ENCODE data around the gene ARSH.
"Not testable (repeated sequence)": the region's sequence is repeated elsewhere in the genome, so short reads cannot be mapped to it uniquely, and the experiment has no call there.

ARSH gene

GRCh38 chrX:3006495-3006894, at the start of gene ARSH:
Gene ARSH, plus strand, starts transcription at chrX:3006546. Its CDS starts 67 bp downstream, at chrX:3006613.
- H3K27me3 ChIP-seq (ENCODE audit: control insufficient read depth in 1 of 2, insufficient read depth in 2 of 2, low read length in 2 of 2) = no peaks in the 10 kb centered on the region
- no peak within 1 kb of the TSS for H3K4me3 ChIP-seq (ENCODE audit: low read depth in 1 of 2, low read length in 2 of 2)
- no peaks in the 10 kb centered on the region for H3K9me3 ChIP-seq (ENCODE audit: control insufficient read depth in 1 of 2, low read length in 2 of 2)
- no peak within 1 kb of the TSS for H3K9ac ChIP-seq (ENCODE audit: low read depth in 1 of 2, low read length in 2 of 2)
- H3K27ac ChIP-seq (ENCODE audit: low read depth, low read length) = no peak within 1 kb of the TSS
- no peaks in the 10 kb centered on the region for H3K4me1 ChIP-seq (ENCODE audit: control insufficient read depth in 1 of 2, insufficient read depth in 2 of 2, low read length in 2 of 2)
- H3K36me3 ChIP-seq (ENCODE audit: control insufficient read depth in 1 of 2, insufficient read depth in 2 of 2, low read length in 2 of 2) = no peaks in the 10 kb centered on the region

DNA sequence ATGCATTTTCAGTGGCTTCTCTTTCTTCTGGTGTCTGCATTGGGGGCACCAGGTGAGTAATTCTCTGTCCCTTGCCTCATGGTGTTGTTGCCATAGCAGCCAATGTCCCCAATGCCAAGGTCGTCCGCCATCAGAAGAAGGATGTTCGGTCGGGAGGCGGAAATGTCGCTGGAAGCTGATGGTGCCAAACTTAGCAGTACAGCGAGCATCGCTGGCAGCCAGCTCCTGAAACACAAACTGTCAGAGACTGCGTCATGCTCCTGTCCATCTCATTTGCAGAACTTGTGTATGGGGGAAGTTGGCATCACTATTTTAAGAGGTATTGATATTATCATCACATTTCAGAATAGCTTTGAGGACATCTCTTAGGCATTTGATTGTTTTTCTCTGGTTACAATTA, 48.1 kb upstream of the ARSH start:
- Histone ChIP-seq H3K9me3 (ENCODE audit: control insufficient read depth in 1 of 2, low read length in 2 of 2) (no peaks in the 10 kb centered on the region), H3K36me3 (ENCODE audit: control insufficient read depth in 1 of 2, insufficient read depth in 2 of 2, low read length in 2 of 2) (peaks cover 0 to 7% of the 10 kb centered on the region in 2 donors), H3K4me1 (ENCODE audit: control insufficient read depth in 1 of 2, insufficient read depth in 2 of 2, low read length in 2 of 2) (no peaks in the 10 kb centered on the region)

DNA sequence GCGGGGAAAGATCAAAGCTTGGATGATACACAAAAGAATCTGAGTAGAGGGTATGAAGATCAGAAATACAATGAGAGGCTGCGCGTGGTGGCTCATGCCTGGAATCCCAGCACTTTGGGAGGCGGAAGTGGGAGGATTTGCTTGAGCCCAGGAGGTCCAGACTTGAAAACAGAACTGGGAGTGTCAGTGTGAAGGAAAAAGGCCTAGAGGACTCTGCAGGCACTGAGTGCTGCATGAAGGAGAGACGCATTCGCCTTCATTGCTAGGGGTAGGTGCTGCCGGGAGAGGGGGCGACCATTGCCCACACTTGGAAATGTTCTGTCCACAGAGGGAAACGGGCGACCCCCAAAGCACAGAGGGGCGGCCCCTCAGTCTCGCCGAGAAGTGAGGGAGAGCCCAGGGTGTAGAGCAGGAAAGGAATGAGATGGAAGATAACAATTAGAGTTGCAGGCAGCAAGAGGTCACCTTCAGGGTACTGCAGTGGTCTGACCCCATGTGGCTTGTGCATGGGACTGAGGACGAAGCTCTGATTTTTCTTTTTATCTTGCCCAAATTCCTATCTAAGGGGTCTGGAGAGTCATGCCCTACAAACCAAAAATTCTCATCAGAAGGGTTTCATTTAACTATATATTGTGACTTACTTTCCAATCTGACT, 45.4 kb upstream of the ARSH start:
- Histone ChIP-seq H3K36me3 (ENCODE audit: control insufficient read depth in 1 of 2, insufficient read depth in 2 of 2, low read length in 2 of 2) (peaks cover 0 to 6% of the 10 kb centered on the region in 2 donors), H3K4me3 (ENCODE audit: low read depth in 1 of 2, low read length in 2 of 2) (no peak overlapping the region), H3K9me3 (ENCODE audit: control insufficient read depth in 1 of 2, low read length in 2 of 2) (no peaks in the 10 kb centered on the region), H3K27ac (ENCODE audit: low read depth, low read length) (no peak overlapping the region), H3K27me3 (ENCODE audit: control insufficient read depth in 1 of 2, insufficient read depth in 2 of 2, low read length in 2 of 2) (no peaks in the 10 kb centered on the region), H3K9ac (ENCODE audit: low read depth in 1 of 2, low read length in 2 of 2) (no peak overlapping the region), H3K4me1 (ENCODE audit: control insufficient read depth in 1 of 2, insufficient read depth in 2 of 2, low read length in 2 of 2) (no peaks in the 10 kb centered on the region)

More for the DNA sequence above, 48.1 kb upstream of the ARSH start:
- Histone ChIP-seq H3K4me3 (ENCODE audit: low read depth in 1 of 2, low read length in 2 of 2) (no peak overlapping the region), H3K27ac (ENCODE audit: low read depth, low read length) (no peak overlapping the region), H3K27me3 (ENCODE audit: control insufficient read depth in 1 of 2, insufficient read depth in 2 of 2, low read length in 2 of 2) (no peaks in the 10 kb centered on the region), H3K9ac (ENCODE audit: low read depth in 1 of 2, low read length in 2 of 2) (no peak overlapping the region)

DNA sequence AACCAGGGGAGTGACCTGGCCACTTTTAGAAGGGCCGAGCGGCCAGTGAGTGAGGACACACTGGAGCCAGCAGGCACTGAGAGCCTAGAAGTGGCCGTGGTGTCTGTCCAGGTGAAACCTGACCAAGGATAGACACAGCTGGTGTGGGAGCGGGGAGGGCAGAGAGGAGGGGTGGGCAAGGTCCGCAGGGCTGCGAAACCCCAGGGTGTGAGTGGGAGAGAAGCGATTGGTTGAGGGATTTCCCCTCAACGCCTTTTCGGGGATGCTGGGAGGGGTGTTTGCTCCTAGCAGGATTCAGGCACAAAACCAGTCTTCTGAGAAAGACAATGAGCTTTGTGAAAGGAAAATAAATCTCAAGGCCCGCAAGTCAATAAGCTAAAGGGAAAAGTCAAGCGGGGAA, 44.0 kb upstream of the ARSH start:
- H3K27ac ChIP-seq (ENCODE audit: low read depth, low read length) = no peak overlapping the region

DNA sequence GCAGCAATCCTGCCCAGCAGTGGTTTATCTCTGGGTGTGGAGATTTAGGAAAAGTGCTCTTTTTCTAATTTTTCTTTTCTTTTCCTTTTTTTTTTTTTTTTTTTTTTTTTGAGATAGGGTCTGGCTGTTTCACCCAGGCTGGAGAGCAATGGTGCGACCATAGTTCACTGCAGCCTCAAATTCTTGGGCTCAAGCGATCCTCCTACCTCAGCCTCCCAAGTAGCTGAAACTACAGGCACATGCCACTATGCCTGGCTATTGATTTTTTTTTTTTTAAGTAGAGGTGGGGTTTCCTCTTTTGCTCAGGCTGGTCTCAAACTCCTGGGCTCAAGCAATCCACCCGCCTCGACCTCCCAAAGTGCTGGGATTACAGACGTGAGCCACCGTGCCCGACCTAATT, 42.9 kb upstream of the ARSH start:
- not testable (repeated sequence) for H3K9me3 ChIP-seq (ENCODE audit: control insufficient read depth in 1 of 2, low read length in 2 of 2); H3K27ac ChIP-seq (ENCODE audit: low read depth, low read length); H3K27me3 ChIP-seq (ENCODE audit: control insufficient read depth in 1 of 2, insufficient read depth in 2 of 2, low read length in 2 of 2); H3K36me3 ChIP-seq (ENCODE audit: control insufficient read depth in 1 of 2, insufficient read depth in 2 of 2, low read length in 2 of 2); H3K4me1 ChIP-seq (ENCODE audit: control insufficient read depth in 1 of 2, insufficient read depth in 2 of 2, low read length in 2 of 2); H3K9ac ChIP-seq (ENCODE audit: low read depth in 1 of 2, low read length in 2 of 2)
- peak overlapping the region; percentile 48 to 50 for H3K4me3 ChIP-seq (ENCODE audit: low read depth in 1 of 2, low read length in 2 of 2)

More for the DNA sequence above, 44.0 kb upstream of the ARSH start:
- Histone ChIP-seq H3K27me3 (ENCODE audit: control insufficient read depth in 1 of 2, insufficient read depth in 2 of 2, low read length in 2 of 2) (no peaks in the 10 kb centered on the region), H3K4me3 (ENCODE audit: low read depth in 1 of 2, low read length in 2 of 2) (peak overlapping the region; percentile 40 to 43), H3K9me3 (ENCODE audit: control insufficient read depth in 1 of 2, low read length in 2 of 2) (no peaks in the 10 kb centered on the region), H3K9ac (ENCODE audit: low read depth in 1 of 2, low read length in 2 of 2) (peak overlapping the region in 1 of 2 donors; percentile 25), H3K4me1 (ENCODE audit: control insufficient read depth in 1 of 2, insufficient read depth in 2 of 2, low read length in 2 of 2) (no peaks in the 10 kb centered on the region), H3K36me3 (ENCODE audit: control insufficient read depth in 1 of 2, insufficient read depth in 2 of 2, low read length in 2 of 2) (peaks cover 0 to 3% of the 10 kb centered on the region in 2 donors)

DNA sequence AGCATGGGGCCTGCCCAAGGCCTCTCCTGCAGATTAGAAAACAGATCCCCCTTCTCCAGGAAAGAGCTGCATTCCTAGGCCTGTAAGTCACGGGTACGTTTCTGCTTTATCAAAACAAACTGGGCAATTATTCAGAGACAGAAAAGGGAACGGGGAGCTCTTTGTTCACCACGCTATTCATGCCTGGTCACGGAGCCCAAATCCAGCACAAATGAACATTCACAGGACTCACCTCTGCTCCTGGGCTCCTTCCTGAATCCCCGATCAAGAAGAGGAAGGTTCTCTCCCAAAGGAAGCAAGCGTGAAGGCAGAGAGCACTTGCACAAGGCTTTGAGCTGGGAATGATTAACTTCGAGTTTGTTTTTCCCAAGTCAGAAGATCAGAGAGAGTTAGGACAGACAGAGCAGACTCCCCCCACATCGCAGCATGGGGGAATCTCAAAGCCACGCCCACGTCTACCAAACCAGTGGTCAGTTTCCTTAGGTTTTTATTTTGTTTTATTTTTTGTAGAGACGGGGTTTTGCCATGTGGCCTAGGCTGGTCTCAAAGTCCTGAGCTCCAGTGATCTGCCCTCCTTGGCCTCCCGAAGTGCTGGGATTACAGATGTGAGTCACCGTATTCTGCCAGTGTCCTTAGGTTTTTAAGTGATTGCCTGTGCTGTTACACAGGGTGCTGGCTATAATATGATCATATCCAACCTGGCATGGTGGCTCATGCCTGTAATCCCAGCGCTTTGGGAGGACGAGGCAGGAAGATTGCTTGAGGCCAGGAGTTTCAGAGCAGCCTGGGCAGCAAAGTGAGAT, 42.2 kb upstream of the ARSH start:
- Histone ChIP-seq H3K27ac (ENCODE audit: low read depth, low read length) (peak overlapping the region; percentile 25), H3K4me3 (ENCODE audit: low read depth in 1 of 2, low read length in 2 of 2) (peak overlapping the region; percentile 48 to 50), H3K9ac (ENCODE audit: low read depth in 1 of 2, low read length in 2 of 2) (peak overlapping the region; percentile 32 to 47)
- H3K27me3 ChIP-seq (ENCODE audit: control insufficient read depth in 1 of 2, insufficient read depth in 2 of 2, low read length in 2 of 2); H3K4me1 ChIP-seq (ENCODE audit: control insufficient read depth in 1 of 2, insufficient read depth in 2 of 2, low read length in 2 of 2); H3K36me3 ChIP-seq (ENCODE audit: control insufficient read depth in 1 of 2, insufficient read depth in 2 of 2, low read length in 2 of 2); H3K9me3 ChIP-seq (ENCODE audit: control insufficient read depth in 1 of 2, low read length in 2 of 2): not testable (repeated sequence)

DNA sequence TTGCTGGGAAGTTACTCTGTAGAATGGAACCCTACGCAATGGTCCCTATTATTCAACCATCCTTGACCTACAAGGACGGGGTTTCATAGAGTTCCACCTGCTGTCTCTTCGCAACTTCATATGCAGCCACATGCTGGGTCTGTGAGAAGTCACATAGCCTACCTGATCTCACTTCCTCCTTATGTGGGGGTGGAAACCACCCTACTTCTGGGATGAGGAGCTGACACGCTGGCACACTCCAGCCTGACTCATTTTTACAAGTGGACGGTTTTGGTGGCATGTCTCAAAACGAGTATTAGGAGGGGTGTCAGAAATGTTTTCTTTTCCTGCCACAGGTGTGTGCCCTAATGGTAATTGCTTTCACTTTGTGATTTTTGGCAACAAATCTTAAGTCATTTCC, 40.4 kb upstream of the ARSH start:
- no peak overlapping the region for H3K27ac ChIP-seq (ENCODE audit: low read depth, low read length)
- H3K4me1 ChIP-seq (ENCODE audit: control insufficient read depth in 1 of 2, insufficient read depth in 2 of 2, low read length in 2 of 2) = no peaks in the 10 kb centered on the region

GRCh38 chrX:2967012-2967411, 39.3 kb upstream of the ARSH start:
- no peaks in the 10 kb centered on the region for H3K4me1 ChIP-seq (ENCODE audit: control insufficient read depth in 1 of 2, insufficient read depth in 2 of 2, low read length in 2 of 2)
- no peaks in the 10 kb centered on the region for H3K27me3 ChIP-seq (ENCODE audit: control insufficient read depth in 1 of 2, insufficient read depth in 2 of 2, low read length in 2 of 2)
- no peak overlapping the region for H3K27ac ChIP-seq (ENCODE audit: low read depth, low read length)

More for the DNA sequence above, 40.4 kb upstream of the ARSH start:
- H3K27me3 ChIP-seq (ENCODE audit: control insufficient read depth in 1 of 2, insufficient read depth in 2 of 2, low read length in 2 of 2) = no peaks in the 10 kb centered on the region
- no peak overlapping the region for H3K9ac ChIP-seq (ENCODE audit: low read depth in 1 of 2, low read length in 2 of 2)
- no peaks in the 10 kb centered on the region for H3K9me3 ChIP-seq (ENCODE audit: control insufficient read depth in 1 of 2, low read length in 2 of 2)
- no peak overlapping the region for H3K4me3 ChIP-seq (ENCODE audit: low read depth in 1 of 2, low read length in 2 of 2)
- no peaks in the 10 kb centered on the region for H3K36me3 ChIP-seq (ENCODE audit: control insufficient read depth in 1 of 2, insufficient read depth in 2 of 2, low read length in 2 of 2)

GRCh38 chrX:2967584-2967983, 38.8 kb upstream of the ARSH start:
- Histone ChIP-seq H3K4me3 (ENCODE audit: low read depth in 1 of 2, low read length in 2 of 2) (no peak overlapping the region), H3K27ac (ENCODE audit: low read depth, low read length) (no peak overlapping the region)

More at GRCh38 chrX:2967012-2967411, 39.3 kb upstream of the ARSH start:
- no peaks in the 10 kb centered on the region for H3K9me3 ChIP-seq (ENCODE audit: control insufficient read depth in 1 of 2, low read length in 2 of 2)
- H3K4me3 ChIP-seq (ENCODE audit: low read depth in 1 of 2, low read length in 2 of 2) = no peak overlapping the region
- no peak overlapping the region for H3K9ac ChIP-seq (ENCODE audit: low read depth in 1 of 2, low read length in 2 of 2)
- H3K36me3 ChIP-seq (ENCODE audit: control insufficient read depth in 1 of 2, insufficient read depth in 2 of 2, low read length in 2 of 2) = no peaks in the 10 kb centered on the region

More at GRCh38 chrX:2967584-2967983, 38.8 kb upstream of the ARSH start:
- Histone ChIP-seq H3K9ac (ENCODE audit: low read depth in 1 of 2, low read length in 2 of 2) (no peak overlapping the region), H3K27me3 (ENCODE audit: control insufficient read depth in 1 of 2, insufficient read depth in 2 of 2, low read length in 2 of 2) (no peaks in the 10 kb centered on the region), H3K4me1 (ENCODE audit: control insufficient read depth in 1 of 2, insufficient read depth in 2 of 2, low read length in 2 of 2) (no peaks in the 10 kb centered on the region), H3K9me3 (ENCODE audit: control insufficient read depth in 1 of 2, low read length in 2 of 2) (no peaks in the 10 kb centered on the region), H3K36me3 (ENCODE audit: control insufficient read depth in 1 of 2, insufficient read depth in 2 of 2, low read length in 2 of 2) (no peaks in the 10 kb centered on the region)

All from duodenal mucosa (tissue), 2 donors.